A549 (cell line): ENCODE data around the gene DLK2. TPM values are rescaled to one million over a fixed set of nuclear protein-coding genes. Genes with fewer than 3 reads are reported as not detected.
A peak's percentile ranks its signal among the peaks of the same experiment; 100 is the strongest.

Source experiments
- ATAC-seq, 2 experiments: fragments of 200-7000 bp in 1 of 2; fragments of >200 bp in 1 of 2; cut with Nextera tagmentation in 1 of 2; cut with Tn5 transposase in 1 of 2; 3 replicates each; pipeline versions ENCODE4 v1.8.0 to v1.9.1; 2018 to 2020; ENCODE audit warnings: mild to moderate bottlenecking in 1 of 2, moderate library complexity in 1 of 2
- CTCF ChIA-PET: fragments of 300-600 bp; sonication (Branson Sonifier 250); formaldehyde crosslinking; extraction: SDS; loops from one replicate; lab custom pipeline; 2021; ENCODE audit warnings: antibody characterized with exemption, inconsistent platforms; lab: Yijun Ruan, JAX
- POLR2A ChIA-PET: fragments of 350-600 bp; formaldehyde crosslinking; extraction: SDS; loops from one replicate; lab custom pipeline; 2021; ENCODE audit warnings: antibody characterized with exemption, inconsistent platforms; lab: Yijun Ruan, JAX
- DNase-seq, 2 experiments: peaks; one replicate each; pipeline versions ENCODE4 v3.0.0 to v3.0.0-alpha.2; 2011 to 2016; ENCODE audit warnings: low read depth in 1 of 2, low spot score in 1 of 2
- FAIRE-seq: peaks from 2 replicates; lab custom pipeline; 2011; peaks lifted over from hg19 to GRCh38; lab: Jason Lieb, UNC
- H3K27ac ChIP-seq, 2 experiments: fragments of >200 bp; sonication (Bioruptor Twin); formaldehyde crosslinking; 3 replicates each; pipeline ENCODE4 v1.5.1; 2016 to 2017
- H3K4me1 ChIP-seq: fragments of >200 bp; sonication (Bioruptor Twin); formaldehyde crosslinking; 3 replicates; pipeline ENCODE4 v1.6.1; 2016
- H3K4me2 ChIP-seq: fragments of >200 bp; sonication (Bioruptor Twin); formaldehyde crosslinking; 3 replicates; pipeline ENCODE4 v1.6.1; 2016
- H3K4me3 ChIP-seq: fragments of >200 bp; sonication (Bioruptor Twin); formaldehyde crosslinking; 3 replicates; pipeline ENCODE4 v1.5.1; 2016
- H3K9me3 ChIP-seq: fragments of >200 bp; sonication (Bioruptor Twin); formaldehyde crosslinking; 3 replicates; pipeline ENCODE4 v1.6.1; 2016
- CBX2 ChIP-seq: fragments of 200-600 bp; sonication (generic); IDR thresholded peaks from 2 replicates; pipeline ENCODE4 v1.6.1; 2016; ENCODE audit warnings: low read depth, mild to moderate bottlenecking, borderline replicate concordance
- CEBPB ChIP-seq, 2 experiments: fragments of >200 bp in 1 of 2; sonication (Bioruptor Twin) in 1 of 2; formaldehyde crosslinking in 1 of 2; IDR thresholded peaks; 2 replicates each; pipeline ENCODE4 v1.6.1; 2012 to 2016
- CHD2 ChIP-seq: fragments of 150-350 bp; IDR thresholded peaks from 2 replicates; pipeline ENCODE4 v1.6.1; 2014; ENCODE audit warnings: low read length; ENCODE audit not compliant: partially characterized antibody
- CHD4 ChIP-seq: fragments of 200-600 bp; sonication (generic); IDR thresholded peaks from 2 replicates; pipeline ENCODE4 v1.6.1; 2016; ENCODE audit warnings: antibody characterized with exemption, mild to moderate bottlenecking, borderline replicate concordance
- CTCF ChIP-seq: fragments of >200 bp; sonication (Bioruptor Twin); formaldehyde crosslinking; IDR thresholded peaks from 3 replicates; pipeline ENCODE4 v1.5.1; 2016
- E2F6 ChIP-seq: IDR thresholded peaks from 2 replicates; pipeline ENCODE4 v1.6.1; 2012; ENCODE audit warnings: low read depth, borderline replicate concordance
- EHF ChIP-seq: fragments of 250-450 bp; sonication (Bioruptor Pico); IDR thresholded peaks from 2 replicates; pipeline ENCODE4 v1.5.0; 2020; ENCODE audit warnings: mild to moderate bottlenecking
- EHMT2 ChIP-seq: fragments of 200-600 bp; sonication (generic); IDR thresholded peaks from 2 replicates; pipeline ENCODE4 v1.6.1; 2016; ENCODE audit warnings: antibody characterized with exemption, low read depth, mild to moderate bottlenecking, moderate library complexity
- EP300 ChIP-seq, 2 experiments: fragments of >200 bp; sonication (Bioruptor Twin); formaldehyde crosslinking; IDR thresholded peaks; 2 replicates in 1 of 2; 3 replicates in 1 of 2; pipeline ENCODE4 v1.6.1; 2016 to 2017
- ESRRA ChIP-seq: fragments of 150-350 bp; IDR thresholded peaks from 2 replicates; pipeline ENCODE4 v1.6.1; 2014; ENCODE audit warnings: mild to moderate bottlenecking, low read length, borderline replicate concordance
- FOSB ChIP-seq: fragments of 250-450 bp; sonication (Bioruptor Pico); IDR thresholded peaks from 2 replicates; pipeline ENCODE4 v1.5.0; 2020; ENCODE audit warnings: mild to moderate bottlenecking, moderate library complexity
- FOSL2 ChIP-seq, 2 experiments: fragments of 450-650 bp in 1 of 2; fragments of >200 bp in 1 of 2; sonication (Bioruptor Twin) in 1 of 2; formaldehyde crosslinking; IDR thresholded peaks; 2 replicates each; pipeline versions ENCODE4 v1.5.0 to v1.6.1; 2016 to 2020; ENCODE audit warnings: mild to moderate bottlenecking in 1 of 2, moderate library complexity in 1 of 2
- GATA3 ChIP-seq: IDR thresholded peaks from 2 replicates; pipeline ENCODE4 v1.6.1; 2012; ENCODE audit warnings: borderline replicate concordance
- HES2 ChIP-seq: fragments of >200 bp; sonication (Bioruptor Twin); formaldehyde crosslinking; IDR thresholded peaks from 2 replicates; pipeline ENCODE4 v1.6.1; 2016
- HEYL ChIP-seq: fragments of 250-450 bp; sonication (Bioruptor Pico); IDR thresholded peaks from 2 replicates; pipeline ENCODE4 v1.8.0; 2021; ENCODE audit warnings: mild to moderate bottlenecking, moderate library complexity
- HOXA7 ChIP-seq: fragments of 250-450 bp; sonication (Bioruptor Pico); IDR thresholded peaks from 2 replicates; pipeline ENCODE4 v1.5.0; 2020; ENCODE audit warnings: mild to moderate bottlenecking, moderate library complexity
- HOXB13 ChIP-seq: fragments of 250-450 bp; sonication (Bioruptor Pico); IDR thresholded peaks from 2 replicates; pipeline ENCODE4 v1.5.0; 2020; ENCODE audit warnings: low read depth, mild to moderate bottlenecking, moderate library complexity
- HOXB5 ChIP-seq: fragments of 250-450 bp; sonication (Bioruptor Pico); IDR thresholded peaks from 2 replicates; pipeline ENCODE4 v1.5.0; 2020; ENCODE audit warnings: mild to moderate bottlenecking, moderate library complexity
- JUN ChIP-seq, 2 experiments: fragments of >200 bp; sonication (Bioruptor Twin); formaldehyde crosslinking; IDR thresholded peaks; 2 replicates in 1 of 2; 3 replicates in 1 of 2; pipeline ENCODE4 v1.6.1; 2016 to 2017
- KDM1A ChIP-seq: fragments of 200-600 bp; sonication (generic); IDR thresholded peaks from 2 replicates; pipeline ENCODE4 v1.6.1; 2016; ENCODE audit warnings: low read depth, mild to moderate bottlenecking
- MAFK ChIP-seq: fragments of 450-650 bp; IDR thresholded peaks from 2 replicates; pipeline ENCODE4 v1.6.1; 2014; ENCODE audit not compliant: partially characterized antibody
- MAX ChIP-seq: IDR thresholded peaks from 2 replicates; pipeline ENCODE4 v1.6.1; 2012
- NPAS2 ChIP-seq: fragments of 250-450 bp; sonication (Bioruptor Pico); IDR thresholded peaks from 2 replicates; pipeline ENCODE4 v1.8.0; 2022; ENCODE audit warnings: mild to moderate bottlenecking, moderate library complexity, borderline replicate concordance
- PHF8 ChIP-seq: fragments of 200-600 bp; sonication (generic); IDR thresholded peaks from 2 replicates; pipeline ENCODE4 v1.6.1; 2016; ENCODE audit warnings: low read depth, mild to moderate bottlenecking, antibody characterized with exemption, moderate library complexity, borderline replicate concordance
- POLR2AphosphoS2 ChIP-seq: conservative IDR thresholded peaks from 2 replicates; pipeline ENCODE4 v1.6.1; 2012; ENCODE audit warnings: low read length, improper control_type of control experiment, inconsistent platforms
- RFX5 ChIP-seq: fragments of 450-650 bp; IDR thresholded peaks from 2 replicates; pipeline ENCODE4 v1.7.1; 2014; ENCODE audit warnings: antibody characterized with exemption, mild to moderate bottlenecking, moderate library complexity
- RNF2 ChIP-seq: fragments of 200-600 bp; sonication (generic); IDR thresholded peaks from 2 replicates; pipeline ENCODE4 v1.6.1; 2016; ENCODE audit warnings: low read depth, mild to moderate bottlenecking, antibody characterized with exemption, moderate library complexity, borderline replicate concordance
- SREBF2 ChIP-seq: fragments of 450-650 bp; IDR thresholded peaks from 2 replicates; pipeline ENCODE4 v1.6.1; 2014; ENCODE audit warnings: mild to moderate bottlenecking, moderate library complexity
- TFCP2L1 ChIP-seq: fragments of 250-450 bp; sonication (Bioruptor Pico); IDR thresholded peaks from 2 replicates; pipeline ENCODE4 v1.5.0; 2021; ENCODE audit warnings: mild to moderate bottlenecking
- ZC3H11A ChIP-seq: fragments of 450-650 bp; IDR thresholded peaks from 2 replicates; pipeline ENCODE4 v1.6.1; 2014; ENCODE audit warnings: antibody characterized with exemption, mild to moderate bottlenecking
- ZFP36 ChIP-seq: fragments of 450-650 bp; IDR thresholded peaks from 2 replicates; pipeline ENCODE4 v1.6.1; 2014; ENCODE audit warnings: borderline replicate concordance; ENCODE audit not compliant: partially characterized antibody
- WGBS: methylation state at CpG from one replicate; pipeline ENCODE4 v1.1.6; 2017; ENCODE audit errors: missing lambda C conversion rate; 5-methylcytosine and 5-hydroxymethylcytosine counted together
- polyA plus RNA-seq, 4 experiments: library from polyadenylated mRNA; depleted of rRNA in 3 of 4; stranded (reverse); fragments of >200 nt; fragmentation: RNase III in 1 of 4; extraction: RNeasy Plus Mini Kit Qiagen cat#74134 plus additional on column Dnase treatment in 1 of 4; gene quantifications; 2 replicates in 3 of 4; 3 replicates in 1 of 4; pipeline ENCODE4 v1.2.3, GENCODE V29; 2011 to 2017

Gene DLK2
- polyA plus RNA-seq, 2 of the 4 experiments (the other 2 are of a cell fraction), result 2.5 to 2.9 TPM

- DNase-seq, result no peak
- H3K9me3 ChIP-seq, result no peaks in the 10 kb centered on the region
- ATAC-seq, result no peak
- peak overlapping the region in 1 of 2 experiments; percentile 91; a peak in 1 of 6 replicates for H3K27ac ChIP-seq
- POLR2A ChIA-PET, result no interaction called here
- peak overlapping the region; percentile 73 for H3K4me3 ChIP-seq
- FAIRE-seq, result no peak
- H3K4me1 ChIP-seq, result peaks cover 9% of the 10 kb centered on the region
- TF ChIP-seq NPAS2 (CRISPR knock-in tag) (no peak), ESRRA (no peak), CEBPB (IDR thresholded peaks at IDR 0.05) (no peak)
- CTCF ChIA-PET, result interaction anchor here (1.7 kb wide), 1 partner anchor 200 kb away, joined by 5 read pairs; the partner anchor contains the start of gene DNPH1
- H3K4me2 ChIP-seq, result peak overlapping the region; percentile 89
- WGBS, result 96% methylated on average over 3 of the region's 3 CpGs
These were observed 26.5 kb downstream of the DLK2 start for GRCh38 chr6:43428874-43429273.

- no peak for TF ChIP-seq CTCF
- FAIRE-seq (no peak), DNase-seq (peak in 1 of 2 experiments; percentile 7), ATAC-seq (no peak; a peak in 1 of 6 replicates)
- Histone ChIP-seq H3K4me2 (peak overlapping the region; percentile 89), H3K9me3 (no peaks in the 10 kb centered on the region), H3K4me3 (peak overlapping the region; percentile 73), H3K27ac (peak overlapping the region; percentile 87 to 91), H3K4me1 (peaks cover 9% of the 10 kb centered on the region)
- 17% methylated on average over 7 of the region's 12 CpGs for WGBS
- POLR2A ChIA-PET, result interaction anchor here (0.6 to 1.5 kb wide), 3 partner anchors 8 to 237 kb away, joined by 3 to 14 read pairs (median 4); no protein-coding TSS in a partner anchor
- CTCF ChIA-PET, result interaction anchor here (1.4 to 1.7 kb wide), 2 partner anchors 79 to 200 kb away, joined by 5 read pairs; partner anchors contain the start of gene DNPH1
These were observed 27.2 kb downstream of the DLK2 start for GRCh38 chr6:43428112-43428570.

- peak within 1 kb of the TSS; percentile 73 for H3K4me3 ChIP-seq
- WGBS, result under 1% methylated on average over 26 of the region's 49 CpGs
- peaks cover 9% of the 10 kb centered on the region for H3K4me1 ChIP-seq
- H3K9me3 ChIP-seq, result no peaks in the 10 kb centered on the region
- ATAC-seq (peak; percentile 97 to 98), DNase-seq (peak; percentile 84 to 93), FAIRE-seq (no peak)
- ChIA-PET CTCF (interaction anchor here (0.6 to 1.7 kb wide), 6 partner anchors 12 to 199 kb away, joined by 3 to 5 read pairs (median 4); partner anchors contain the start of genes DLK2 and DNPH1), POLR2A (interaction anchor here (0.6 to 1.5 kb wide), 6 partner anchors 9 to 631 kb away, joined by 3 to 14 read pairs (median 4); partner anchors contain the start of gene TJAP1)
- H3K4me2 ChIP-seq, result peak within 1 kb of the TSS; percentile 89
- peak within 1 kb of the TSS; percentile 87 to 91 for H3K27ac ChIP-seq
- TF ChIP-seq HOXB5 (CRISPR knock-in tag) (no peak), HES2 (no peak), KDM1A (no peak), CHD4 (no peak), EHF (CRISPR knock-in tag) (no peak), MAFK (no peak), RNF2 (no peak), SREBF2 (no peak), GATA3 (no peak), CEBPB (IDR thresholded peaks at IDR 0.05) (no peak), PHF8 (peak; percentile 49; the same call in 1 of the 2 replicates), E2F6 (no peak; the same call in 1 of the 2 replicates), POLR2AphosphoS2 (no peak), ZFP36 (no peak), CBX2 (no peak), MAX (peak; percentile 10; the same call in 1 of the 2 replicates), HEYL (CRISPR knock-in tag) (no peak), EP300 (IDR thresholded peaks at IDR 0.05) (no peak), HOXA7 (CRISPR knock-in tag) (no peak), TFCP2L1 (CRISPR knock-in tag) (no peak), HOXB13 (CRISPR knock-in tag) (no peak), JUN (IDR thresholded peaks at IDR 0.05) (peak; percentile 66 to 69; a peak in 3 of 5 replicates), RFX5 (no peak), EHMT2 (no peak), ZC3H11A (no peak), FOSB (CRISPR knock-in tag) (no peak), CHD2 (peak; percentile 86), FOSL2 (IDR thresholded peaks at IDR 0.05) (no peak), FOSL2 (CRISPR knock-in tag; IDR thresholded peaks at IDR 0.05) (no peak)
These were observed 27.8 kb downstream of the DLK2 start, which contains the start of gene ABCC10 for GRCh38 chr6:43427406-43428111. ABCC10 (plus strand) TSS chr6:43427541; CDS start chr6:43427979, 438 bp downstream.
